ENCODE data around the gene GABBR2. TPM values are rescaled to one million over a fixed set of nuclear protein-coding genes. Genes with fewer than 3 reads are reported as not detected.

GABBR2 gene
- total RNA-seq, 2 donors from 2014 or later: 1.2 to 1.3 TPM

DNA sequence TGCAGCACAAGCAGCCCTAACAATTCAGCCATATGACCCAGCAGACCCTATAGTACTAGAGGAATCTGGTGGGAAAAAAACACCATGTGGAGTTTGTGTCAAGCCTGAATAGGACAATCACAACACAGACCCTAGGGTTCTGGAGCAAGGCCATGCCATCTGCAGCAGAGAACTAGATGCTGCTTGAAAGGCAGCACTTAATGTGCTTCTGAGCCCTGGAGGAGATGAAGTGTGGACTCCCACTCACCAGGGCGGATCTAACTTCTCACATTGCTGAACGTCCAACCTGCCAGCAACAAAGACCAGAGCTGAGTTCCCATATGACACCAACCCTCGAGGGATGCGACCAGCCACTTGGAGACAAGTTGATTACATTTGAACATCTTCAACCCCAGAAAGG lies 43.2 kb downstream of the GABBR2 start:
- Mint-ChIP-seq H3K27ac (no peak overlapping the region), H3K4me3 (no peak overlapping the region), H3K27me3 (ENCODE audit: insufficient read depth) (no peaks in the 10 kb centered on the region), H3K9me3 (no peaks in the 10 kb centered on the region), H3K36me3 (ENCODE audit: low read depth) (no peaks in the 10 kb centered on the region), H3K4me1 (no peaks in the 10 kb centered on the region)
- Histone ChIP-seq H3K9ac (ENCODE audit: extremely low read depth, low read length, poor library complexity, severe bottlenecking) (no peak overlapping the region), H3K9me3 (ENCODE audit: control insufficient read depth, low read length) (no peaks in the 10 kb centered on the region), H3K27me3 (ENCODE audit: control insufficient read depth, insufficient read depth, low read length, poor library complexity, severe bottlenecking) (no peaks in the 10 kb centered on the region), H3K27ac (ENCODE audit: low read depth, low read length) (no peak overlapping the region), H3K36me3 (ENCODE audit: control insufficient read depth, insufficient read depth, low read length) (no peaks in the 10 kb centered on the region), H3K4me1 (ENCODE audit: control insufficient read depth, insufficient read depth, low read length) (no peaks in the 10 kb centered on the region), H3K4me3 (ENCODE audit: low read length) (no peak overlapping the region)
- TF ChIP-seq, protein P1, sequence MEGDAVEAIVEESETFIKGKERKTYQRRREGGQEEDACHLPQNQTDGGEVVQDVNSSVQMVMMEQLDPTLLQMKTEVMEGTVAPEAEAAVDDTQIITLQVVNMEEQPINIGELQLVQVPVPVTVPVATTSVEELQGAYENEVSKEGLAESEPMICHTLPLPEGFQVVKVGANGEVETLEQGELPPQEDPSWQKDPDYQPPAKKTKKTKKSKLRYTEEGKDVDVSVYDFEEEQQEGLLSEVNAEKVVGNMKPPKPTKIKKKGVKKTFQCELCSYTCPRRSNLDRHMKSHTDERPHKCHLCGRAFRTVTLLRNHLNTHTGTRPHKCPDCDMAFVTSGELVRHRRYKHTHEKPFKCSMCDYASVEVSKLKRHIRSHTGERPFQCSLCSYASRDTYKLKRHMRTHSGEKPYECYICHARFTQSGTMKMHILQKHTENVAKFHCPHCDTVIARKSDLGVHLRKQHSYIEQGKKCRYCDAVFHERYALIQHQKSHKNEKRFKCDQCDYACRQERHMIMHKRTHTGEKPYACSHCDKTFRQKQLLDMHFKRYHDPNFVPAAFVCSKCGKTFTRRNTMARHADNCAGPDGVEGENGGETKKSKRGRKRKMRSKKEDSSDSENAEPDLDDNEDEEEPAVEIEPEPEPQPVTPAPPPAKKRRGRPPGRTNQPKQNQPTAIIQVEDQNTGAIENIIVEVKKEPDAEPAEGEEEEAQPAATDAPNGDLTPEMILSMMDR (conservative IDR thresholded peaks at IDR 0.05): no peak
- DNase-seq: no peak
- 77 to 89% methylated on average over 4 of the region's 4 CpGs for WGBS, 2 experiments (ENCODE audit: insufficient coverage in 1 of 2, insufficient read length in 1 of 2)

DNA sequence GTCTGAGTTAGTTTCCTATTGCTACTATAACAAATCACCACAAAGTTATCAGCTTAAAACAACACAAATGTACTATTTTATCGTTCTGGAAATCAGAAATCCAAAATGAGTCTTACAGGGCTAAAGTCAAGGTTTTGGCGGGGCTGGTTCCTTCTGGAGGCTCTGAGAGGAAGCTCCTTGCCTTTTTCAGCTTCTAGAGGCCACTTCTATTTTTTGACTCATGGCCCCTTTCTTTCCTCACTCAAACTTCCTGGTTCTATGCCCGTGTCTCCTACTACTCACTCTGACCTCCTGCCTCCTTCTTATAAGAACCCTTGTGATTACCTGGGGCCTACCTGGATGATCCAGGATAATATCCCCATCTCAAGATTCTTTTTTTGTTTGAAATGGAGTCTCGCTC lies 48.2 kb downstream of the GABBR2 start:
- no peaks in the 10 kb centered on the region for H3K9me3 ChIP-seq (ENCODE audit: control insufficient read depth, low read length)
- TF ChIP-seq, protein P1 (conservative IDR thresholded peaks at IDR 0.05): no peak
- Mint-ChIP-seq H3K27ac (no peak overlapping the region), H3K9me3 (no peaks in the 10 kb centered on the region), H3K4me1 (no peaks in the 10 kb centered on the region), H3K27me3 (ENCODE audit: insufficient read depth) (no peaks in the 10 kb centered on the region), H3K4me3 (no peak overlapping the region), H3K36me3 (ENCODE audit: low read depth) (no peaks in the 10 kb centered on the region)
- DNase-seq: no peak
- no peaks in the 10 kb centered on the region for H3K36me3 ChIP-seq (ENCODE audit: control insufficient read depth, insufficient read depth, low read length)
- H3K9ac ChIP-seq (ENCODE audit: extremely low read depth, low read length, poor library complexity, severe bottlenecking): no peak overlapping the region
- 88 to 92% methylated on average over 4 of the region's 4 CpGs for WGBS, 2 experiments (ENCODE audit: insufficient coverage in 1 of 2, insufficient read length in 1 of 2)
- H3K27ac ChIP-seq (ENCODE audit: low read depth, low read length): no peak overlapping the region
- no peaks in the 10 kb centered on the region for H3K4me1 ChIP-seq (ENCODE audit: control insufficient read depth, insufficient read depth, low read length)
- H3K4me3 ChIP-seq (ENCODE audit: low read length): no peak overlapping the region
- H3K27me3 ChIP-seq (ENCODE audit: control insufficient read depth, insufficient read depth, low read length, poor library complexity, severe bottlenecking): no peaks in the 10 kb centered on the region

DNA sequence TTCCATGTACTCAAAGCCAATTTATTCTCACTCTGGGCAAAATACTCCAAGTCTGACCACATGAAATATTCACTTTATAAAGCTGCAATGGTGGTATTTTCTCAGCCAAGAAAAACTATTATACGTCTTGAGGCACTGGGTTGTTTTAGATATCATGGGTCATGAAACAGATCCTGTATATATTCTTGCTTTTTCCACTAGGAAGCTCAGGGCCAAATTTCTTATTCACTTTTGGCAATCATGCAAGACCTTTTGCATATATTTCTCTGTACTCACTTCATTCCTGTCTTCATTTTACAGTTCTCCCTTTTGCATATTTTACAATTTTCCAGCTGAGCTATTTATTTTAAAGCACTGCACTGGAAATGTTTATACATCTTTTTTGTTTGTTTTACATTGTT lies 49.8 kb downstream of the GABBR2 start:
- H3K4me3 Mint-ChIP-seq: no peak overlapping the region
- peaks cover 3% of the 10 kb centered on the region for H3K9me3 Mint-ChIP-seq
- TF ChIP-seq, protein P1 (conservative IDR thresholded peaks at IDR 0.05): no peak
- no peak for DNase-seq
- H3K27ac Mint-ChIP-seq: no peak overlapping the region
- H3K4me1 Mint-ChIP-seq: no peaks in the 10 kb centered on the region
- no peaks in the 10 kb centered on the region for H3K36me3 ChIP-seq (ENCODE audit: control insufficient read depth, insufficient read depth, low read length)
- no peak overlapping the region for H3K4me3 ChIP-seq (ENCODE audit: low read length)
- no peak overlapping the region for H3K9ac ChIP-seq (ENCODE audit: extremely low read depth, low read length, poor library complexity, severe bottlenecking)
- 91 to 100% methylated on average over 1 of the region's 1 CpG for WGBS, 2 experiments (ENCODE audit: insufficient coverage in 1 of 2, insufficient read length in 1 of 2)
- H3K9me3 ChIP-seq (ENCODE audit: control insufficient read depth, low read length): no peaks in the 10 kb centered on the region
- no peaks in the 10 kb centered on the region for H3K4me1 ChIP-seq (ENCODE audit: control insufficient read depth, insufficient read depth, low read length)
- no peaks in the 10 kb centered on the region for H3K27me3 ChIP-seq (ENCODE audit: control insufficient read depth, insufficient read depth, low read length, poor library complexity, severe bottlenecking)
- H3K36me3 Mint-ChIP-seq (ENCODE audit: low read depth): no peaks in the 10 kb centered on the region
- no peaks in the 10 kb centered on the region for H3K27me3 Mint-ChIP-seq (ENCODE audit: insufficient read depth)
- no peak overlapping the region for H3K27ac ChIP-seq (ENCODE audit: low read depth, low read length)
